Measurements from ENCODE around the gene DTX3. TPM values are rescaled to one million over a fixed set of nuclear protein-coding genes. Genes with fewer than 3 reads are reported as not detected.

Gene DTX3
- polyA plus RNA-seq, 4 donors = 5.4 to 12.5 (median 9.9) TPM; not detected in 1

- Histone ChIP-seq H3K27me3 (ENCODE audit: control insufficient read depth in 3 of 3, insufficient read depth in 3 of 3, low read length in 3 of 3) (peaks cover 0 to 34% (median 0%) of the 10 kb centered on the region in 3 donors), H3K36me3 (ENCODE audit: control insufficient read depth in 3 of 3, insufficient read depth in 2 of 3, low read depth in 1 of 3, low read length in 3 of 3) (peaks cover 0 to 28% (median 7%) of the 10 kb centered on the region in 3 donors), H3K9me3 (ENCODE audit: control insufficient read depth in 2 of 2, insufficient read depth in 1 of 2, low read depth in 1 of 2, low read length in 1 of 2) (no peaks in the 10 kb centered on the region), H3K4me1 (ENCODE audit: control insufficient read depth in 3 of 3, insufficient read depth in 2 of 3, low read depth in 1 of 3, low read length in 2 of 3) (peaks cover 0 to 26% (median 5%) of the 10 kb centered on the region in 3 donors), H3K4me3 (ENCODE audit: low read depth in 1 of 3, low read length in 3 of 3) (no peak overlapping the region), H3K27ac (ENCODE audit: low read depth in 1 of 3, low read length in 2 of 3) (no peak overlapping the region)
- DNase-seq (no peak), FAIRE-seq (no peak)
- WGBS, 3 donors = 64 to 80% (median 69%) methylated on average over 2 of the region's 2 CpGs
Observed at GRCh38 chr12:57606399-57606798, 1.8 kb downstream of the DTX3 start.

GRCh38 chr12:57606821-57607220 lies 2.2 kb downstream of the DTX3 start:
- FAIRE-seq (no peak), DNase-seq (no peak)
- Histone ChIP-seq H3K9me3 (ENCODE audit: control insufficient read depth in 2 of 2, insufficient read depth in 1 of 2, low read depth in 1 of 2, low read length in 1 of 2) (no peaks in the 10 kb centered on the region), H3K27me3 (ENCODE audit: control insufficient read depth in 3 of 3, insufficient read depth in 3 of 3, low read length in 3 of 3) (peaks cover 0 to 36% (median 0%) of the 10 kb centered on the region in 3 donors), H3K36me3 (ENCODE audit: control insufficient read depth in 3 of 3, insufficient read depth in 2 of 3, low read depth in 1 of 3, low read length in 3 of 3) (peaks cover 0 to 26% (median 3%) of the 10 kb centered on the region in 3 donors), H3K4me1 (ENCODE audit: control insufficient read depth in 3 of 3, insufficient read depth in 2 of 3, low read depth in 1 of 3, low read length in 2 of 3) (peaks cover 0 to 26% (median 5%) of the 10 kb centered on the region in 3 donors), H3K4me3 (ENCODE audit: low read depth in 1 of 3, low read length in 3 of 3) (no peak overlapping the region), H3K27ac (ENCODE audit: low read depth in 1 of 3, low read length in 2 of 3) (no peak overlapping the region)
- WGBS, 3 donors = 90 to 97% (median 90%) methylated on average over 11 of the region's 11 CpGs

- H3K4me1 ChIP-seq (ENCODE audit: control insufficient read depth in 3 of 3, insufficient read depth in 2 of 3, low read depth in 1 of 3, low read length in 2 of 3) = peaks cover 0 to 29% (median 5%) of the 10 kb centered on the region in 3 donors
- FAIRE-seq (no peak), DNase-seq (no peak)
- H3K4me3 ChIP-seq (ENCODE audit: low read depth in 1 of 3, low read length in 3 of 3) = no peak overlapping the region
- H3K9me3 ChIP-seq (ENCODE audit: control insufficient read depth in 2 of 2, insufficient read depth in 1 of 2, low read depth in 1 of 2, low read length in 1 of 2) = no peaks in the 10 kb centered on the region
- H3K27me3 ChIP-seq (ENCODE audit: control insufficient read depth in 3 of 3, insufficient read depth in 3 of 3, low read length in 3 of 3) = peaks cover 0 to 49% (median 7%) of the 10 kb centered on the region in 3 donors
- peaks cover 0 to 21% (median 0%) of the 10 kb centered on the region in 3 donors for H3K36me3 ChIP-seq (ENCODE audit: control insufficient read depth in 3 of 3, insufficient read depth in 2 of 3, low read depth in 1 of 3, low read length in 3 of 3)
- H3K27ac ChIP-seq (ENCODE audit: low read depth in 1 of 3, low read length in 2 of 3) = no peak overlapping the region
- 87 to 91% (median 88%) methylated on average over 12 of the region's 12 CpGs for WGBS, 3 donors
Observed at GRCh38 chr12:57607958-57608663, 3.5 kb downstream of the DTX3 start.

GRCh38 chr12:57609101-57609780 lies 4.6 kb downstream of the DTX3 start:
- no peak for FAIRE-seq
- H3K36me3 ChIP-seq (ENCODE audit: control insufficient read depth in 3 of 3, insufficient read depth in 2 of 3, low read depth in 1 of 3, low read length in 3 of 3) = peaks cover 0 to 23% (median 0%) of the 10 kb centered on the region in 3 donors
- H3K4me1 ChIP-seq (ENCODE audit: control insufficient read depth in 3 of 3, insufficient read depth in 2 of 3, low read depth in 1 of 3, low read length in 2 of 3) = peaks cover 0 to 19% (median 5%) of the 10 kb centered on the region in 3 donors
- WGBS, 3 donors = 66 to 75% (median 74%) methylated on average over 18 to 19 of the region's 19 CpGs
- H3K27me3 ChIP-seq (ENCODE audit: control insufficient read depth in 3 of 3, insufficient read depth in 3 of 3, low read length in 3 of 3) = peaks cover 0 to 61% (median 10%) of the 10 kb centered on the region in 3 donors
- H3K4me3 ChIP-seq (ENCODE audit: low read depth in 1 of 3, low read length in 3 of 3) = no peak overlapping the region
- no peaks in the 10 kb centered on the region for H3K9me3 ChIP-seq (ENCODE audit: control insufficient read depth in 2 of 2, insufficient read depth in 1 of 2, low read depth in 1 of 2, low read length in 1 of 2)
- peak overlapping the region in 1 of 3 donors; percentile 27 for H3K27ac ChIP-seq (ENCODE audit: low read depth in 1 of 3, low read length in 2 of 3)
- no peak for DNase-seq

- peaks cover 0 to 67% (median 14%) of the 10 kb centered on the region in 3 donors for H3K27me3 ChIP-seq (ENCODE audit: control insufficient read depth in 3 of 3, insufficient read depth in 3 of 3, low read length in 3 of 3)
- FAIRE-seq (no peak), DNase-seq (no peak)
- H3K9me3 ChIP-seq (ENCODE audit: control insufficient read depth in 2 of 2, insufficient read depth in 1 of 2, low read depth in 1 of 2, low read length in 1 of 2) = no peaks in the 10 kb centered on the region
- H3K4me3 ChIP-seq (ENCODE audit: low read depth in 1 of 3, low read length in 3 of 3) = peak overlapping the region in 1 of 3 donors; percentile 52
- H3K4me1 ChIP-seq (ENCODE audit: control insufficient read depth in 3 of 3, insufficient read depth in 2 of 3, low read depth in 1 of 3, low read length in 2 of 3) = peaks cover 0 to 18% (median 5%) of the 10 kb centered on the region in 3 donors
- peak overlapping the region in 2 of 3 donors; percentile 41 to 60 for H3K27ac ChIP-seq (ENCODE audit: low read depth in 1 of 3, low read length in 2 of 3)
- peaks cover 0 to 26% (median 0%) of the 10 kb centered on the region in 3 donors for H3K36me3 ChIP-seq (ENCODE audit: control insufficient read depth in 3 of 3, insufficient read depth in 2 of 3, low read depth in 1 of 3, low read length in 3 of 3)
- WGBS, 3 donors = 29 to 41% (median 32%) methylated on average over 24 to 34 of the region's 34 CpGs
Observed at GRCh38 chr12:57609781-57610553, 5.3 kb downstream of the DTX3 start.

GRCh38 chr12:57610554-57611107 lies 6.0 kb downstream of the DTX3 start:
- H3K27me3 ChIP-seq (ENCODE audit: control insufficient read depth in 3 of 3, insufficient read depth in 3 of 3, low read length in 3 of 3) = peaks cover 0 to 70% (median 14%) of the 10 kb centered on the region in 3 donors

GRCh38 chr12:57611108-57611826 lies 6.6 kb downstream of the DTX3 start, which contains the start of gene ARHGEF25:
TSS of gene ARHGEF25 (plus strand) at chr12:57611435. CDS start at chr12:57611895, 460 bp downstream.
- WGBS, 3 donors = 0 to 5% (median 1%) methylated on average over 16 to 55 of the region's 55 CpGs
- Histone ChIP-seq H3K27me3 (ENCODE audit: control insufficient read depth in 3 of 3, insufficient read depth in 3 of 3, low read length in 3 of 3) (peaks cover 0 to 74% (median 14%) of the 10 kb centered on the region in 3 donors), H3K9me3 (ENCODE audit: control insufficient read depth in 2 of 2, insufficient read depth in 1 of 2, low read depth in 1 of 2, low read length in 1 of 2) (no peaks in the 10 kb centered on the region), H3K4me1 (ENCODE audit: control insufficient read depth in 3 of 3, insufficient read depth in 2 of 3, low read depth in 1 of 3, low read length in 2 of 3) (peaks cover 0 to 15% (median 5%) of the 10 kb centered on the region in 3 donors), H3K4me3 (ENCODE audit: low read depth in 1 of 3, low read length in 3 of 3) (peak within 1 kb of the TSS; percentile 29 to 52 (median 31)), H3K27ac (ENCODE audit: low read depth in 1 of 3, low read length in 2 of 3) (peak within 1 kb of the TSS in 2 of 3 donors; percentile 60 to 67), H3K36me3 (ENCODE audit: control insufficient read depth in 3 of 3, insufficient read depth in 2 of 3, low read depth in 1 of 3, low read length in 3 of 3) (peaks cover 0 to 30% (median 0%) of the 10 kb centered on the region in 3 donors)
- FAIRE-seq = no peak
- DNase-seq = peak; percentile 8 to 50

More at GRCh38 chr12:57610554-57611107, 6.0 kb downstream of the DTX3 start:
- Histone ChIP-seq H3K27ac (ENCODE audit: low read depth in 1 of 3, low read length in 2 of 3) (peak overlapping the region in 2 of 3 donors; percentile 60 to 67), H3K9me3 (ENCODE audit: control insufficient read depth in 2 of 2, insufficient read depth in 1 of 2, low read depth in 1 of 2, low read length in 1 of 2) (no peaks in the 10 kb centered on the region), H3K4me3 (ENCODE audit: low read depth in 1 of 3, low read length in 3 of 3) (peak overlapping the region in 2 of 3 donors; percentile 31 to 52), H3K4me1 (ENCODE audit: control insufficient read depth in 3 of 3, insufficient read depth in 2 of 3, low read depth in 1 of 3, low read length in 2 of 3) (peaks cover 0 to 15% (median 5%) of the 10 kb centered on the region in 3 donors), H3K36me3 (ENCODE audit: control insufficient read depth in 3 of 3, insufficient read depth in 2 of 3, low read depth in 1 of 3, low read length in 3 of 3) (peaks cover 0 to 26% (median 0%) of the 10 kb centered on the region in 3 donors)
- 3 to 11% (median 3%) methylated on average over 29 of the region's 29 CpGs for WGBS, 3 donors
- FAIRE-seq = no peak
- DNase-seq = peak; percentile 8 to 33
